ENCODE results near the gene PRPS1L1. TPM values are rescaled to one million over a fixed set of nuclear protein-coding genes. Genes with fewer than 3 reads are reported as not detected.

Gene PRPS1L1
- polyA plus RNA-seq, 3 donors = not detected

DNA sequence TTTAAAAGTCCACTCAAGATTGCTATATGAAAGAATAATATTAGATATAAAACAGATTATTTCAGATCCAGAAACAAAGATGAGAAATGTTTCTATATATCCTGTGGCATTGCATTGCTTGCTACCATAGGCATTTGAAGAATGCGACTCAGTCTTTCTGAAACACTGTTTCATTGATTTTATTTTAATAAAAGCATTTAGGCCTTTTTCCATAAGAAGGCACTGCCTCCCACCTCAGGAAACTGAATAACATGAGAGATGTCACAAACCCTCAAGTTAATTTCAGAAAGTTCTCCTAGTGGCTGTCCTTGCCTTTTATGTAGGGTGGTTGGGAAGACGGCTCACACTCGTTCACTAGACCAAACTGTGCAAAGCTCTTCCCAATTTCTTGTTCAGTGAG lies 23.3 kb downstream of the PRPS1L1 start:
- no peak overlapping the region for H3K9ac ChIP-seq (ENCODE audit: insufficient read depth, low read length, poor library complexity, severe bottlenecking)
- H3K36me3 ChIP-seq (replicated peaks in 1 of 2; ENCODE audit: control insufficient read depth in 1 of 2, insufficient read depth in 2 of 2, low read length in 2 of 2) = no peaks in the 10 kb centered on the region
- H4K20me1 ChIP-seq (ENCODE audit: insufficient read depth, low read length) = no peaks in the 10 kb centered on the region
- no peaks in the 10 kb centered on the region for H3K4me1 ChIP-seq (ENCODE audit: control insufficient read depth in 1 of 2, insufficient read depth in 2 of 2, low read length in 2 of 2)
- peaks cover 0 to 6% of the 10 kb centered on the region in 2 donors for H3K9me3 ChIP-seq (replicated peaks in 1 of 2; ENCODE audit: control insufficient read depth in 1 of 2, insufficient read depth in 1 of 2, low read length in 2 of 2)
- no peaks in the 10 kb centered on the region for H3K36me3 Mint-ChIP-seq
- intact Hi-C loops (cut with micrococcal nuclease) = no loop called here
- WGBS (ENCODE audit: insufficient coverage) = no CpG with 5 or more reads among the region's 3 CpGs
- no peaks in the 10 kb centered on the region for H3K79me2 ChIP-seq (ENCODE audit: insufficient read depth, low read length)
- TF ChIP-seq, protein P1, sequence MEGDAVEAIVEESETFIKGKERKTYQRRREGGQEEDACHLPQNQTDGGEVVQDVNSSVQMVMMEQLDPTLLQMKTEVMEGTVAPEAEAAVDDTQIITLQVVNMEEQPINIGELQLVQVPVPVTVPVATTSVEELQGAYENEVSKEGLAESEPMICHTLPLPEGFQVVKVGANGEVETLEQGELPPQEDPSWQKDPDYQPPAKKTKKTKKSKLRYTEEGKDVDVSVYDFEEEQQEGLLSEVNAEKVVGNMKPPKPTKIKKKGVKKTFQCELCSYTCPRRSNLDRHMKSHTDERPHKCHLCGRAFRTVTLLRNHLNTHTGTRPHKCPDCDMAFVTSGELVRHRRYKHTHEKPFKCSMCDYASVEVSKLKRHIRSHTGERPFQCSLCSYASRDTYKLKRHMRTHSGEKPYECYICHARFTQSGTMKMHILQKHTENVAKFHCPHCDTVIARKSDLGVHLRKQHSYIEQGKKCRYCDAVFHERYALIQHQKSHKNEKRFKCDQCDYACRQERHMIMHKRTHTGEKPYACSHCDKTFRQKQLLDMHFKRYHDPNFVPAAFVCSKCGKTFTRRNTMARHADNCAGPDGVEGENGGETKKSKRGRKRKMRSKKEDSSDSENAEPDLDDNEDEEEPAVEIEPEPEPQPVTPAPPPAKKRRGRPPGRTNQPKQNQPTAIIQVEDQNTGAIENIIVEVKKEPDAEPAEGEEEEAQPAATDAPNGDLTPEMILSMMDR (IDR thresholded peaks at IDR 0.05) = no peak
- H3K27me3 Mint-ChIP-seq (ENCODE audit: low read depth in 3 of 3) = peaks cover 0 to 3% (median 1%) of the 10 kb centered on the region in 3 donors
- H3K27ac ChIP-seq (ENCODE audit: low read depth in 1 of 2, low read length in 2 of 2) = no peak overlapping the region
- H3K4me2 ChIP-seq (replicated peaks; ENCODE audit: extremely low read depth, low read length, poor library complexity, severe bottlenecking) = no peak overlapping the region
- H3K4me3 Mint-ChIP-seq = no peak overlapping the region
- H2AFZ ChIP-seq (ENCODE audit: insufficient read depth, low read depth, low read length, poor library complexity, severe bottlenecking) = no peak overlapping the region
- H3K27ac Mint-ChIP-seq = no peak overlapping the region
- H3K27me3 ChIP-seq (ENCODE audit: control insufficient read depth in 2 of 2, insufficient read depth in 2 of 2, low read length in 2 of 2) = no peaks in the 10 kb centered on the region
- H3K4me3 ChIP-seq (replicated peaks in 1 of 3; ENCODE audit: low read depth in 2 of 3, low read length in 3 of 3) = no peak overlapping the region
- no peaks in the 10 kb centered on the region for H3K4me1 Mint-ChIP-seq
- H3K9me3 Mint-ChIP-seq = peaks cover 4 to 18% (median 10%) of the 10 kb centered on the region in 7 donors
- no peak for DNase-seq

GRCh38 chr7:18003286-18003994 lies 24.2 kb downstream of the PRPS1L1 start:
- Mint-ChIP-seq H3K36me3 (no peaks in the 10 kb centered on the region), H3K4me1 (no peaks in the 10 kb centered on the region), H3K9me3 (peaks cover 4 to 20% (median 17%) of the 10 kb centered on the region in 7 donors), H3K27ac (no peak overlapping the region), H3K4me3 (no peak overlapping the region), H3K27me3 (ENCODE audit: low read depth in 3 of 3) (peaks cover 0 to 3% (median 2%) of the 10 kb centered on the region in 3 donors)
- H3K27me3 ChIP-seq (ENCODE audit: control insufficient read depth in 2 of 2, insufficient read depth in 2 of 2, low read length in 2 of 2) = no peaks in the 10 kb centered on the region
- WGBS (ENCODE audit: insufficient coverage) = no CpG with 5 or more reads among the region's 4 CpGs
- no peak overlapping the region for H3K4me3 ChIP-seq (replicated peaks in 1 of 3; ENCODE audit: low read depth in 2 of 3, low read length in 3 of 3)
- H3K4me2 ChIP-seq (replicated peaks; ENCODE audit: extremely low read depth, low read length, poor library complexity, severe bottlenecking) = no peak overlapping the region
- H3K9me3 ChIP-seq (replicated peaks in 1 of 2; ENCODE audit: control insufficient read depth in 1 of 2, insufficient read depth in 1 of 2, low read length in 2 of 2) = peaks cover 5 to 6% of the 10 kb centered on the region in 2 donors
- intact Hi-C loops (cut with micrococcal nuclease) = no loop called here
- no peak overlapping the region for H3K9ac ChIP-seq (ENCODE audit: insufficient read depth, low read length, poor library complexity, severe bottlenecking)
- no peak overlapping the region for H2AFZ ChIP-seq (ENCODE audit: insufficient read depth, low read depth, low read length, poor library complexity, severe bottlenecking)
- no peaks in the 10 kb centered on the region for H3K79me2 ChIP-seq (ENCODE audit: insufficient read depth, low read length)
- no peak for DNase-seq
- no peaks in the 10 kb centered on the region for H3K36me3 ChIP-seq (replicated peaks in 1 of 2; ENCODE audit: control insufficient read depth in 1 of 2, insufficient read depth in 2 of 2, low read length in 2 of 2)
- TF ChIP-seq, protein P1 (IDR thresholded peaks at IDR 0.05) = no peak
- no peak overlapping the region for H3K27ac ChIP-seq (ENCODE audit: low read depth in 1 of 2, low read length in 2 of 2)
- H4K20me1 ChIP-seq (ENCODE audit: insufficient read depth, low read length) = no peaks in the 10 kb centered on the region
- H3K4me1 ChIP-seq (ENCODE audit: control insufficient read depth in 1 of 2, insufficient read depth in 2 of 2, low read length in 2 of 2) = no peaks in the 10 kb centered on the region
